ENCODE results near the gene PTHLH. TPM values are rescaled to one million over a fixed set of nuclear protein-coding genes. Genes with fewer than 3 reads are reported as not detected.

PTHLH gene
- total RNA-seq, 1 experiment from 2014 or later: 2.2 TPM

DNA sequence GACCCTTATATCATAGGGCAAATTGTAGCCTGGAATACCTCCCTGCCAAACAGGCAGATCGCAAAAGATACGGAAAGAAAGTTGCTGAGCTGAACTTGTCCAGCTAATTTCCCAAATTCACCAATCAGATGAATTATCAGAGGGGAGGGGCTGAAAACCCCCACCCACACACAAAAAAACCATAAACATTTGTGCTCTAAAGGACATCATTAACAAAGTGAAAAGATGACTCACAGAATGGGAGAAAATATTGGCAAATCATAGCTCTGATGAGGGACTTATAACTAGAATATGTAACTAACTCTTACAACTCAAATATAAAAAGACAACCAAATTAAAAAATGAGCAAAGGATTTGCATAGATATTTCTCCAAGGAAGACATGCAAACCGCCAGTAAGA lies 36.3 kb downstream of the PTHLH start:
- Histone ChIP-seq H3K4me1 (ENCODE audit: control insufficient read depth, insufficient read depth, low read length) (no peaks in the 10 kb centered on the region), H3K4me3 (ENCODE audit: low read depth in 2 of 2, low read length in 2 of 2) (no peak overlapping the region), H3K27me3 (ENCODE audit: control insufficient read depth, insufficient read depth, low read length) (no peaks in the 10 kb centered on the region), H3K9me3 (ENCODE audit: control insufficient read depth, insufficient read depth, low read depth, low read length) (no peaks in the 10 kb centered on the region), H3K27ac (ENCODE audit: low read length) (no peak overlapping the region), H3K36me3 (ENCODE audit: control insufficient read depth, insufficient read depth, low read length) (no peaks in the 10 kb centered on the region)
- intact Hi-C loops (cut with micrococcal nuclease; ENCODE audit: unreplicated experiment) (no loop called here), in situ Hi-C loops (cut with HindIII; ENCODE audit: low pct_unique_long_range_greater_than_20kb, low sequenced_read_pairs) (no loop called here)
- CTCF ChIA-PET: no interaction called here
- POLR2A ChIA-PET: interaction anchor here (0.7 to 0.8 kb wide), 2 partner anchors 20 to 982 kb away, joined by 3 to 9 read pairs; no protein-coding TSS in a partner anchor
- TF ChIP-seq, protein P1, sequence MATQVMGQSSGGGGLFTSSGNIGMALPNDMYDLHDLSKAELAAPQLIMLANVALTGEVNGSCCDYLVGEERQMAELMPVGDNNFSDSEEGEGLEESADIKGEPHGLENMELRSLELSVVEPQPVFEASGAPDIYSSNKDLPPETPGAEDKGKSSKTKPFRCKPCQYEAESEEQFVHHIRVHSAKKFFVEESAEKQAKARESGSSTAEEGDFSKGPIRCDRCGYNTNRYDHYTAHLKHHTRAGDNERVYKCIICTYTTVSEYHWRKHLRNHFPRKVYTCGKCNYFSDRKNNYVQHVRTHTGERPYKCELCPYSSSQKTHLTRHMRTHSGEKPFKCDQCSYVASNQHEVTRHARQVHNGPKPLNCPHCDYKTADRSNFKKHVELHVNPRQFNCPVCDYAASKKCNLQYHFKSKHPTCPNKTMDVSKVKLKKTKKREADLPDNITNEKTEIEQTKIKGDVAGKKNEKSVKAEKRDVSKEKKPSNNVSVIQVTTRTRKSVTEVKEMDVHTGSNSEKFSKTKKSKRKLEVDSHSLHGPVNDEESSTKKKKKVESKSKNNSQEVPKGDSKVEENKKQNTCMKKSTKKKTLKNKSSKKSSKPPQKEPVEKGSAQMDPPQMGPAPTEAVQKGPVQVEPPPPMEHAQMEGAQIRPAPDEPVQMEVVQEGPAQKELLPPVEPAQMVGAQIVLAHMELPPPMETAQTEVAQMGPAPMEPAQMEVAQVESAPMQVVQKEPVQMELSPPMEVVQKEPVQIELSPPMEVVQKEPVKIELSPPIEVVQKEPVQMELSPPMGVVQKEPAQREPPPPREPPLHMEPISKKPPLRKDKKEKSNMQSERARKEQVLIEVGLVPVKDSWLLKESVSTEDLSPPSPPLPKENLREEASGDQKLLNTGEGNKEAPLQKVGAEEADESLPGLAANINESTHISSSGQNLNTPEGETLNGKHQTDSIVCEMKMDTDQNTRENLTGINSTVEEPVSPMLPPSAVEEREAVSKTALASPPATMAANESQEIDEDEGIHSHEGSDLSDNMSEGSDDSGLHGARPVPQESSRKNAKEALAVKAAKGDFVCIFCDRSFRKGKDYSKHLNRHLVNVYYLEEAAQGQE (IDR thresholded peaks at IDR 0.05; ENCODE audit: insufficient read depth in 1 of 2, low read depth in 2 of 2, low read length in 1 of 2): no peak
- no peak for TF ChIP-seq POLR2AphosphoS5 (IDR thresholded peaks at IDR 0.05; ENCODE audit: low read depth, low read length)
- no peak for TF ChIP-seq SIN3A (IDR thresholded peaks at IDR 0.05; ENCODE audit: borderline replicate concordance, insufficient read depth, low read depth, low read length)
- no peak for TF ChIP-seq TCF7L2 (IDR thresholded peaks at IDR 0.05; ENCODE audit: low read depth, low read length)
- TF ChIP-seq, protein P2, sequence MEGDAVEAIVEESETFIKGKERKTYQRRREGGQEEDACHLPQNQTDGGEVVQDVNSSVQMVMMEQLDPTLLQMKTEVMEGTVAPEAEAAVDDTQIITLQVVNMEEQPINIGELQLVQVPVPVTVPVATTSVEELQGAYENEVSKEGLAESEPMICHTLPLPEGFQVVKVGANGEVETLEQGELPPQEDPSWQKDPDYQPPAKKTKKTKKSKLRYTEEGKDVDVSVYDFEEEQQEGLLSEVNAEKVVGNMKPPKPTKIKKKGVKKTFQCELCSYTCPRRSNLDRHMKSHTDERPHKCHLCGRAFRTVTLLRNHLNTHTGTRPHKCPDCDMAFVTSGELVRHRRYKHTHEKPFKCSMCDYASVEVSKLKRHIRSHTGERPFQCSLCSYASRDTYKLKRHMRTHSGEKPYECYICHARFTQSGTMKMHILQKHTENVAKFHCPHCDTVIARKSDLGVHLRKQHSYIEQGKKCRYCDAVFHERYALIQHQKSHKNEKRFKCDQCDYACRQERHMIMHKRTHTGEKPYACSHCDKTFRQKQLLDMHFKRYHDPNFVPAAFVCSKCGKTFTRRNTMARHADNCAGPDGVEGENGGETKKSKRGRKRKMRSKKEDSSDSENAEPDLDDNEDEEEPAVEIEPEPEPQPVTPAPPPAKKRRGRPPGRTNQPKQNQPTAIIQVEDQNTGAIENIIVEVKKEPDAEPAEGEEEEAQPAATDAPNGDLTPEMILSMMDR (IDR thresholded peaks at IDR 0.05): no peak
- no TSS peak for BruUV-seq (replicated peaks)
- ATAC-seq: no peak
- no peak for DNase-seq (ENCODE audit: low read depth, low spot score)

DNA sequence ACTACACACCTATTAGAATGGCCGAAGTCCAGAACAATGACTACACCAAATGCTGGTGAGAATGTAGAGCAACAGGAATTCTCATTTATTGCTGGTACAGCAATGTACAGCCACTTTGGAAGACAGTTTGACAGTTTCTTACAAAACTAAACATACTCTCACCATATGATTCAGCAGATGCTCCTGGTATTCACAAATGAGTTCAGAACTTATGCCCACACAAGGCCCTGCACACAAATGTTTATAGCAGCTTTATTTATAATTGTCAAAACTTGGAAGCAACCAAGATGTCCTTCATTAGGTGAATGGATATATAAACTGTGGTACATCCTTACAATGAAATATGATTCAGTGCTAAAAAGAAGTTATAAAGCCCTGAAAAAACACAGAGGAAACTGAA lies 38.3 kb downstream of the PTHLH start:
- intact Hi-C loops (cut with micrococcal nuclease; ENCODE audit: unreplicated experiment): no loop called here
- no peaks in the 10 kb centered on the region for H3K4me1 ChIP-seq (ENCODE audit: control insufficient read depth, insufficient read depth, low read length)
- H3K36me3 ChIP-seq (ENCODE audit: control insufficient read depth, insufficient read depth, low read length): no peaks in the 10 kb centered on the region
- BruUV-seq (replicated peaks): no TSS peak
- ATAC-seq (no peak), DNase-seq (ENCODE audit: low read depth, low spot score) (no peak)
- no peak overlapping the region for H3K27ac ChIP-seq (ENCODE audit: low read length)
- in situ Hi-C loops (cut with HindIII; ENCODE audit: low pct_unique_long_range_greater_than_20kb, low sequenced_read_pairs): no loop called here
- ChIA-PET CTCF (no interaction called here), POLR2A (no interaction called here)
- no peak overlapping the region for H3K4me3 ChIP-seq (ENCODE audit: low read depth in 2 of 2, low read length in 2 of 2)
- TF ChIP-seq, protein P2 (IDR thresholded peaks at IDR 0.05): no peak
- no peak for TF ChIP-seq POLR2AphosphoS5 (IDR thresholded peaks at IDR 0.05; ENCODE audit: low read depth, low read length)
- no peak for TF ChIP-seq TCF7L2 (IDR thresholded peaks at IDR 0.05; ENCODE audit: low read depth, low read length)
- H3K27me3 ChIP-seq (ENCODE audit: control insufficient read depth, insufficient read depth, low read length): peaks cover 4% of the 10 kb centered on the region
- H3K9me3 ChIP-seq (ENCODE audit: control insufficient read depth, insufficient read depth, low read depth, low read length): no peaks in the 10 kb centered on the region

Measured in Panc1 (cell line).